Measurements from ENCODE around the gene MPO. TPM values are rescaled to one million over a fixed set of nuclear protein-coding genes. Genes with fewer than 3 reads are reported as not detected.

Gene MPO
- polyA plus RNA-seq, 2 of the 4 experiments (the other 2 are of a cell fraction): not detected

GRCh38 chr17:58254803-58255202 is 25.9 kb downstream of the MPO start:
- TF ChIP-seq CTCF (IDR thresholded peaks at IDR 0.05) (peak; percentile 10; the same call in 1 of the 3 replicates), RARB (CRISPR knock-in tag; IDR thresholded peaks at IDR 0.05) (no peak)
- ChIA-PET POLR2A (no interaction called here), CTCF (interaction anchor here (0.5 to 1.4 kb wide), 6 partner anchors 11 to 163 kb away, joined by 3 to 4 read pairs (median 3); partner anchors contain the start of gene RNF43)
- peaks cover under 1% of the 10 kb centered on the region; the same call in 1 of the 3 replicates for H3K4me1 ChIP-seq
- H3K27ac ChIP-seq: no peak overlapping the region
- 0 out of 3 replicates have a peak, but pooled peaks cover 5% of the 10 kb centered on the region for H3K9me3 ChIP-seq
- WGBS (ENCODE audit: missing lambda C conversion rate): 31% methylated on average over 8 of the region's 8 CpGs
- FAIRE-seq: no peak
- peak; percentile 22 to 42; a peak in 3 of 6 replicates for ATAC-seq
- no peak overlapping the region for H3K4me3 ChIP-seq
- no peak overlapping the region for H3K4me2 ChIP-seq
- DNase-seq (ENCODE audit: low read depth in 1 of 2, low spot score in 1 of 2): no peak

GRCh38 chr17:58253082-58253481 is 27.7 kb downstream of the MPO start:
- no peak for ATAC-seq
- no peak overlapping the region for H3K27ac ChIP-seq
- H3K4me2 ChIP-seq: no peak overlapping the region
- FAIRE-seq: no peak
- peaks cover 8% of the 10 kb centered on the region for H3K4me1 ChIP-seq
- POLR2A ChIA-PET: no interaction called here
- H3K4me3 ChIP-seq: no peak overlapping the region
- TF ChIP-seq KDM1A (IDR thresholded peaks at IDR 0.05; ENCODE audit: low read depth) (no peak), CHD2 (IDR thresholded peaks at IDR 0.05; ENCODE audit: low read length, partially characterized antibody) (no peak), HOXB5 (CRISPR knock-in tag; IDR thresholded peaks at IDR 0.05) (no peak), NR3C1 (IDR thresholded peaks at IDR 0.05) (no peak), HMGXB4 (CRISPR knock-in tag; IDR thresholded peaks at IDR 0.05; ENCODE audit: borderline replicate concordance) (no peak), RARB (CRISPR knock-in tag; IDR thresholded peaks at IDR 0.05) (no peak), MAFK (IDR thresholded peaks at IDR 0.05; ENCODE audit: partially characterized antibody) (no peak), CEBPB (IDR thresholded peaks at IDR 0.05) (no peak)
- WGBS (ENCODE audit: missing lambda C conversion rate): 40% methylated on average over 3 of the region's 3 CpGs
- no peak for DNase-seq (ENCODE audit: low read depth in 1 of 2, low spot score in 1 of 2)
- CTCF ChIA-PET: interaction anchor here (0.6 to 6.8 kb wide), 5 partner anchors 10 to 200 kb away, joined by 3 to 69 read pairs (median 4); partner anchors contain the start of gene MKS1
- H3K9me3 ChIP-seq: 0 out of 3 replicates have a peak, but pooled peaks cover 4% of the 10 kb centered on the region

- POLR2A ChIA-PET: no interaction called here
- Histone ChIP-seq H3K9me3 (0 out of 3 replicates have a peak, but pooled peaks cover 4% of the 10 kb centered on the region), H3K4me1 (peaks cover 8% of the 10 kb centered on the region), H3K4me2 (no peak overlapping the region), H3K4me3 (no peak overlapping the region), H3K27ac (no peak overlapping the region)
- FAIRE-seq: no peak
- no peak for DNase-seq (ENCODE audit: low read depth in 1 of 2, low spot score in 1 of 2)
- TF ChIP-seq ZNF302 (CRISPR knock-in tag; IDR thresholded peaks at IDR 0.05) (no peak), KDM5A (IDR thresholded peaks at IDR 0.05) (no peak), TP53 (CRISPR knock-in tag; IDR thresholded peaks at IDR 0.05) (no peak), EHF (CRISPR knock-in tag; IDR thresholded peaks at IDR 0.05) (no peak), HEYL (CRISPR knock-in tag; IDR thresholded peaks at IDR 0.05) (no peak), ZSCAN20 (CRISPR knock-in tag; IDR thresholded peaks at IDR 0.05) (no peak), MAX (IDR thresholded peaks at IDR 0.05) (no peak)
- CTCF ChIA-PET: interaction anchor here (0.6 to 6.8 kb wide), 8 partner anchors 9 to 195 kb away, joined by 3 to 69 read pairs (median 4); partner anchors contain the start of genes LPO and MKS1
- WGBS (ENCODE audit: missing lambda C conversion rate): 24% methylated on average over 7 of the region's 9 CpGs
- no peak for ATAC-seq
Observed at GRCh38 chr17:58252141-58252540, 28.6 kb downstream of the MPO start.

All from A549 (cell line).